ENCODE measurements around the gene ENO2. TPM values are rescaled to one million over a fixed set of nuclear protein-coding genes. Genes with fewer than 3 reads are reported as not detected.

Gene ENO2
- total RNA-seq, 4 donors from 2014 or later = 3.4 to 6.2 (median 5.6) TPM

DNA sequence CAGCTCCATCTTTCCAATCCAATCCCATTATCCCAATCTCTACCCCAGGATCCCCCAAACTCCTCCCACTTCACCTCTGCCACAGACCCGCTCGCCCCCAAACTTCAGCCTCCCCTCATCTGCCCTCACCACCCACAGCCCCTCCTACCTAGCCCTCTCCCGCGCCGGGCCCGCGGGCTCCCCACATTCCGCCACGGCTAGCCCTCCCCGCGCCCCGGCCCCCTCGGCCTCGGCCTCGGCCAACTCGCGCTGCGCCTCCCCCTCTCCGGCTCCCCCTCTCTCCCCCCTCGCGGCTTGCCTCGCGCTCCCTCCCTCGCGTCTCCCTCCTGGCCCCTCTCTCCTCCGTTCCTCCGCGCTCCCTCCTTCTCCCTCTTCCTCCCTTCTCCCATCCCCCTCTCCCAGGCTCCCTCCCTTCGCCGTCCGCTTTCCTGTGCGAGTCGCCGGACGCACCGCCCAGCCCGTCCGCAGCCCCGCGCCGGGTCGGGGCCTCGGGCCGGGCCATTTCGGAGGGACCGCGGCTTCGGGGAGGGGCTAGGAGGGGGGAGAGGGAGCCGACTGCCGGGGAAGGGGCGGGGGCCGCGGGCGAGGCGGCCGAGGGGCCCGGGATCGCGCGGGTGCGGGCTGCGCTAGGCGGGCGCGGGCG is 13.1 kb downstream of the ENO2 start, which contains the start of gene ATN1:
TSS of gene ATN1 (plus strand) at position 581 of the 643 bp plus-strand sequence. CDS start 6,043 bp downstream, outside the sequence.
- TF ChIP-seq, protein P1, sequence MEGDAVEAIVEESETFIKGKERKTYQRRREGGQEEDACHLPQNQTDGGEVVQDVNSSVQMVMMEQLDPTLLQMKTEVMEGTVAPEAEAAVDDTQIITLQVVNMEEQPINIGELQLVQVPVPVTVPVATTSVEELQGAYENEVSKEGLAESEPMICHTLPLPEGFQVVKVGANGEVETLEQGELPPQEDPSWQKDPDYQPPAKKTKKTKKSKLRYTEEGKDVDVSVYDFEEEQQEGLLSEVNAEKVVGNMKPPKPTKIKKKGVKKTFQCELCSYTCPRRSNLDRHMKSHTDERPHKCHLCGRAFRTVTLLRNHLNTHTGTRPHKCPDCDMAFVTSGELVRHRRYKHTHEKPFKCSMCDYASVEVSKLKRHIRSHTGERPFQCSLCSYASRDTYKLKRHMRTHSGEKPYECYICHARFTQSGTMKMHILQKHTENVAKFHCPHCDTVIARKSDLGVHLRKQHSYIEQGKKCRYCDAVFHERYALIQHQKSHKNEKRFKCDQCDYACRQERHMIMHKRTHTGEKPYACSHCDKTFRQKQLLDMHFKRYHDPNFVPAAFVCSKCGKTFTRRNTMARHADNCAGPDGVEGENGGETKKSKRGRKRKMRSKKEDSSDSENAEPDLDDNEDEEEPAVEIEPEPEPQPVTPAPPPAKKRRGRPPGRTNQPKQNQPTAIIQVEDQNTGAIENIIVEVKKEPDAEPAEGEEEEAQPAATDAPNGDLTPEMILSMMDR (IDR thresholded peaks at IDR 0.05; ENCODE audit: low read depth) = no peak

DNA sequence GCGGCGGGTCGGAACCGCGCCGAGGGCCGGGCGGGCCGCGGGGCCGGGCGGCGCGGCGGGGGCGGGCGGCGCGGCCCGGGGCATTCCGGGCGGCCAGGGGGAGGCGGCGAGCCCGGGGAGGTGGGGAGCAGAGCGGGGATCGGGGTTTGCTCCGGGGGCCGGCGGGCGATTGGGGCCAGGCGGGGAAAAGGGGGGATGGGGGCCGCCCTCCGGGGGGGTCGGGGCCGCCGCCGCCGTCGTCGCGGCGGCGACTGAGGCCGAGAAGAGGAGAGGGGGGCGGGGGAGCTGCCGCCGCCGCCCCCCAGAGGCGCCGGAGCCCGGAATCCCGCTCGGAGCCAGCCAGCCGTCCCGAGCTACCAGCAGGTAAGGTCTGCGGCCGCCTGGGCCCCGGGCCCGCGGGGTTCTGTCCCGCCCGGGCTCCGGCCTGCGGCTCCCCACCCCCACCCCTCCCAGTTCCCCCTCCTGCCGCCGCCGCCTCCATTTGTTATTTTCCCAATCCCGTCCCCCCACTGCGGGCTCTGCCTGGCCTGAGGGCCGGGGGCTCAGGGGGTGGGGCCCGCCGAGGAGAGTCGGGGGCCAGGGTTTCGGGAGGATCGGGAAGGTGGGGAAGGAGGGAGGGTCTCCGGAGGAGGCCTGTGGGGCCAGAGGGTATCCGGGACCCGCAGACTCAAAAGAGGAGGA is 13.8 kb downstream of the ENO2 start:
- TF ChIP-seq, protein P1 (IDR thresholded peaks at IDR 0.05; ENCODE audit: low read depth) = no peak

DNA sequence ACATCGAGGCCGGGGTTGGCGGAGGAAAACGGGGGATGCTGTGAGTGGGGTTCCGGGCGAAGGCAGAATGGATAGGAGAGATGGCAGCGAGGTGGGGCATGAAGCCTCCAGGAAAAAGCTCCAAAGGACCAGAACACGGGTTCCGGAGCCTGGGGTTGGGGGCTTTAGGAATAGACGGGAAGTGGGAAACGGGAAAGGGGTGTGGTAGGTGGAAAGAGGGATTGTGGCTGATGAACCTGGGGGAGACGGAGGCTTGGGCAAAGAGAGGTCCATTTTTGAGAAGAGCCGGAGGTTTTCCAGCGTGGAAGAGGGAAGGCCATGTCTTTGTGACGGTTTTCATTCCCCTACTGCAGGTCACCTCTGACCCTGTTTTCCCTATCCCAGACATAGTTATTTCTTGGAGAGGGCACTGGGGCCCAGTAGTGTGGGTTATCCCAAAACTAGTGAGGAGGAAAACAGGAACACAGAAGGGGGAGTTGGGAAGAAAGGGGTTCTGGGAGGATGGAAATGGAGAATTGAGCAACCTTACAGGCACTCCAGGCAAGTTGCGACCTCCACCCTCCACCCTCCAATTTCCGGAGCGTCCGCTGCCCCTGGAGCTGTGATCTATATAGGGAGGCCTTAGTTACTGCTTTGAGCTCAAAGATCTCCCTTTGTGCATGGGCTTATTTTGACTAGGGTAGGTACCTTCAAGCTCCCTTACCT is 14.5 kb downstream of the ENO2 start:
- TF ChIP-seq, protein P1 (IDR thresholded peaks at IDR 0.05; ENCODE audit: low read depth) = no peak

DNA sequence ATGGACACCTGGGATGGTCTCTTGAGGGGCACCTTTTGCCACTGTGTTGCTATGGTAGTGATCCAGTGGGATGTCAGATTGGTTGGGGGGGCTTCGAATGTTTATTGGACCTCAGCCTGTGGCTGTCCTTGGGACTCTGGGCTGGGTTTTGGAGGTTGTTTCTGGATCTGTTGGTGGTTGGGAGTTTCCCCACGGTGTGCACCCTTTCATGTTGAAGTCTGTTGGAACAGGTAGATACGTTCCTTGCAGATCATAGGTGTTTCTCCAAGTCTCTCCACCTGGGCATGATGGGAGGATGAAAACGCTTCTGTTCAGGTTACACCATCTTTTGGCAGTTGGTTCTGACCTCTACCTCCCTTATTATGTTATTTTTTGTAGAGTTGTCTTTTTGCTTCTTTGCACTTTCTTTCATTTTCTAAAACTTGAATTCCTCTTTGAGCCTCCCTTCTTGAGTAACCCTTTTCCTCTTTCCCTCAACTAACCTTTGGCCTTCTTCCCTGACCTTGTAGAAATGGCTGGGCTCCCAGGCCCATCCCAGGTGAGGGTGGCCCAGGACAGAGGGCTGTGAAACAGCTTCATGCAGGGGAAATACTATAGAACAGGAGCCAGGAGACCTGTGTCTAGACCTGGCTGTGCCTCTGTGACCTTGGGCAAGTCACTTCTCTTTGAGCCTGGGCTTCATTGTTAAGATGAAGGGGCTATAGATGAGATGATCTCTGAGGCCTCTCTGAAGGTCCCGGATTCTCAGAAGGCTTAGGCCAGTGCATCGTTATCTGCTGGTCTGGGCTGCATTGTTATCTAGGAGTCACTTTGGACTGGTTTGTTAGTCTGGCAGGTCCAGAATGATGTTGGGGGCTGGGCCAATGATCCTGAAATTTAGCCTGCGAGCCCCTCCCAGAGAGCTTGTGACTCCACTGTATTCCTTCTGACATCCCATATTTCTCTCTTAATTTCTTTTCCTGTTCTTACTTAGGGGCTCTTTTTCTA is 15.4 kb downstream of the ENO2 start:
- TF ChIP-seq, protein P1 (IDR thresholded peaks at IDR 0.05; ENCODE audit: low read depth) = no peak

DNA sequence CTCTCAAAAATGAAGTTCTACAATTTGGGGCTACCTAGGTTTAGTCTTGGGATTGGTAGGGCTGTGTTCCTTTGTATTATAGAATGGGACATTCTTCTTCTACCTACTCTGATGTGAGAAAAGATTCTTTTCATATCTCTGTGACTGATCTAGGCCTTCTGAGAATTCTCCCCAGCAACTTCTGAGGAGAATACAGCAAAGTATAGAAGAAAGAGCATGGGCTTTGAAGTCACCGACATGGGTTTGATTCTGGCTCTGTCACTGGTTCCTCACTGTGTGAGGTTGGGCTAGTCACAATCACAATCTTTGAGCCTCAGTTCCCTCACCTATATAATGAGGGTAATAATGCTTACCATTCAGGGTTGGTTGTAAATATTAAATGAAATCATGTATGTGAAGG is 18.4 kb downstream of the ENO2 start:
- TF ChIP-seq, protein P1 (IDR thresholded peaks at IDR 0.05; ENCODE audit: low read depth) = no peak

DNA sequence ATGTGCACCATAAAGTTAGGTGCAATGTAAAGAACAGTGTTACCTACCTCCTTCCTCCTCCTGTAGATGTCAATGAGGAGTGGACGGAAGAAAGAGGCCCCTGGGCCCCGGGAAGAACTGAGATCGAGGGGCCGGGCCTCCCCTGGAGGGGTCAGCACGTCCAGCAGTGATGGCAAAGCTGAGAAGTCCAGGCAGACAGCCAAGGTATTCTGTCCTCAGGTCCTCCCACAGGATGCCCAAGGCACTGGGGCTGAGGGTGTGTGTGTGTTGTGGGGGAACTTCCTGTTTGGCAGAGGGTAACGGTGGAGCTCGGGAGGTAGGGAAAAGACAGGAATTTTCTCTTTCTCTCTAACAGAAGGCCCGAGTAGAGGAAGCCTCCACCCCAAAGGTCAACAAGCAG is 19.7 kb downstream of the ENO2 start:
- TF ChIP-seq, protein P1 (IDR thresholded peaks at IDR 0.05; ENCODE audit: low read depth) = no peak

Data from subcutaneous adipose tissue (tissue), 4 donors.